ENCODE data around the gene KLHL42.

Gene KLHL42

DNA sequence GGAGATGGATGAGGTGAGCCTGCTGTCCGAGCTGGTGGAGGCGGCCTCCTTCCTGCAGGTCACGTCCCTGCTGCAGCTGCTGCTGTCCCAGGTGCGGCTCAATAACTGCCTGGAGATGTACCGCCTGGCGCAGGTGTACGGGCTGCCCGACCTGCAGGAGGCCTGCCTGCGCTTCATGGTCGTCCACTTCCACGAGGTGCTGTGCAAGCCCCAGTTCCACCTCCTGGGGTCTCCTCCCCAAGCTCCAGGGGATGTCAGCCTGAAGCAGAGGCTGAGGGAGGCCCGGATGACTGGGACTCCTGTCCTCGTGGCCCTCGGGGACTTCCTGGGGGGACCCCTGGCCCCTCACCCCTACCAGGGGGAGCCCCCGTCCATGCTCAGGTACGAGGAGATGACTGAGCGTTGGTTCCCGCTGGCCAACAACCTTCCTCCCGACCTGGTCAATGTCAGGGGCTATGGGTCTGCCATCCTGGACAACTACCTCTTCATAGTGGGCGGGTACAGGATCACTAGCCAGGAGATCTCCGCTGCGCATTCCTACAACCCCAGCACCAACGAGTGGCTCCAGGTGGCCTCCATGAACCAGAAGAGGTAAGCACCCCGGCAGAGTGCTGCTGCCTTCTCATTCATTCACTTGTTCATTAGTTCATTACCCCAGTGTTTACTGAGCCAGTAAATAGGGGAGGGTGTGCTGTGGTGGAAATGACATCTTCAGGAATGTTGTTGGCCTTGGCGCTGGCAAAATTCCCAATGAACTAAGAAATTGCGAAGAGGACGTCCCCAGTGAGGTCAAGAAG is 777 bp downstream of the KLHL42 start:
- DNase-seq (ENCODE audit: low read depth in 2 of 2) = no peak

- DNase-seq (ENCODE audit: low read depth in 2 of 2) = no peak
These were observed 1.6 kb downstream of the KLHL42 start for GRCh38 chr12:27781680-27782079.

DNA sequence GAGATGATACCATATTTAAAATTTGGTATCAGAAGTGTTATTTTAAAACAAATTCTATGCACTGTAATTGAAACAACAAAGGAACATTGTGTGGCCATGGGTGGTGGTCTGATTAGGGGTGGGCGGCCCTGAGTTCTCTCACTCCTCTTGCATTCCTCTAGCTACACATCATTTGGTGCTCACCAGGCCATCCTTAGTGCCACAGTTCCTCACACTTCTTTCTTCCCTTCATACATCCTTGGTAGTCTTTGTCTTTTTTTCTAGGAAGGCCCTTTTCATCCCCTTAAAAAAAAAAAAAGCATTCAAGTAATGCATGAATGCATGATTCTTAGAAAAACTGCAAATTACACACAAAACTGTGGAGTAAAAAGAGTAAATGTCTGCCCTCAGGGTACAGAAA is 2.4 kb downstream of the KLHL42 start:
- DNase-seq (ENCODE audit: low read depth in 2 of 2) = no peak

DNA sequence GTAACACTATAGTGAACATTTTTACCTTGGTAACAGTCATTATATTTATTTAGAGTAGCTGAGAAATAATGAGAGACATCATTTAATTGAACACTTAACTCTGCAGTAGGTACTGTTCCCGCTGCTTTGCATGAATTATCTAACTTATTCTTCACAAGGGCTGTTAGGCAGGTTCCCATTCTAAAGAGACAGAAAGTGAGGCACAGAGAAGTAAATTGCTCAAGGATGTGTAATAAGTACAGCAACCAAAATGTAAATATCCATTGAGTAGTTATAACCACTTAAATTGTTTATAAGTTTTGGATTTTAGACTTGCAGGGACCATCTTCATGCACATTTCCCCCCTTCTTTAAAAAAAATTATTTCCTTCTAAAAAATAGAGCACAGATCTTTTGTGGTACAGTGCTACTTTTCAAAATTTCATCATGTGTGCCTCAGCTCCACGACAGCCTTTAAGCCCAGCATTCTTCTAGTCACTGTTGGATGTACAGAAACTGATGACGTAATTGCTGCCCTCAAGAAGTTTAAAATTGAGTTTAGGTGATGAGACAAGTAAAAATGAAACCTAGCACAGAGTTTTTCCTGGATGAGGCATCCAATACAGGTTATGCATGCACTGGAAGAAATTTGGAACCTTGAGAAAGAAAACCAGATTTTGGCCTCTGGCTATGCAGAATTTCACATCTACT is 6.0 kb downstream of the KLHL42 start:
- no peak for DNase-seq (ENCODE audit: low read depth in 2 of 2)

DNA sequence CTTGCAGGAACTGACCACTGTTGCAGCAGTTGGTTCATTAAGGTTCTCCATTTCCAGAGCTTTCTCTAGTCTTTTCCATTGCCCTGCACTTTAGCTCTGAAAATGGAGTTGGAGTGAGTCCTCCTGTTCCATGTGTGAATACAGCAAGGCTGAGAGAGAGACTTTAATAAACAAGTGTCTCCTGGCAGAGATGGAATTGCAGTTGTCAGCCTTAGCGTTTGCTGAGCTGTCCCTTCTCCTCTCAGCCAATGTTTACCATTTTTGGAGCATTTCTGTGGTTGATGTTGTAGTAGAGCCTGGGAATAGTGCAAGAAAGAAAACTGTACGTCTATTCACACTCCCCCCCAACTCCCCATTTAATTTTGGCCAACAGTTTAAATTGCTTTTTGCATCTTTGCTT is 7.5 kb downstream of the KLHL42 start:
- DNase-seq (ENCODE audit: low read depth in 2 of 2) = no peak

GRCh38 chr12:27790179-27790578 is 10.1 kb downstream of the KLHL42 start:
- no peak for DNase-seq (ENCODE audit: low read depth in 2 of 2)

DNA sequence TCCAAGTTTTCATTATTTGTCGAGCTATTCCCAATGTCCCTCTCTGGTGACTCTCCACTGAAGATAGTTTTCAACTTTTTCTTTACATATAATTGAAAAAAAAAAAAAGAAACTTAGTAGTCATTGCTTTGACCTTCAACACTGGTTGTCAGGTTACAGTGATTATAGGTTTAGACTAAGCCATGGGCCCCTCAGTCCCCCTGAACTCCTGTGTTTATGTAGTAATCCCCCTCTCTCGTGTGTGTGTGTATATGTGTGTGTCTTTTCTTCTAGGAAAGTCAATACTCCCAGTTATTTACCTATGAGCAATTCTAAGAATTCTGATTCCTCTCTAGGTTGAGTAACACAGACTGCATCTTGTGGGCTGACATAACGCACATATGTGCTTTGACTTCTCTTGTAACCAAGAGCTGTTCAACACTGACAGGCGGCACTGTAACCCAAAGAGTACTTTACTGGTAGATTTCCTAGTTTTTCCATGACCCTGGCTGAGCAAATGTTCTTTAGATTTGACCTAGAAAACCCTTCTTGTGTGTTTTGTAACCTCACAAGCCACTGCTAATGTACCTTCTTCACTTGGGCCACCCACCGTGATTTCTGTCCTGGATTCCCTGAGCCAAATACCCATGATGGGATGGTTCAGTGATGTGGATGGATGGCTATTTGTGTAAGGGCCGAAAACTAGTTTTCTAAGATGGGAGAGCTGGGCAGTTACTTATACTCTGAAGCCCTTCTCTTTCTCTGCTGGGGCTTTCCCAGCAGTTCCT is 15.0 kb downstream of the KLHL42 start:
- DNase-seq (ENCODE audit: low read depth in 2 of 2) = no peak

DNA sequence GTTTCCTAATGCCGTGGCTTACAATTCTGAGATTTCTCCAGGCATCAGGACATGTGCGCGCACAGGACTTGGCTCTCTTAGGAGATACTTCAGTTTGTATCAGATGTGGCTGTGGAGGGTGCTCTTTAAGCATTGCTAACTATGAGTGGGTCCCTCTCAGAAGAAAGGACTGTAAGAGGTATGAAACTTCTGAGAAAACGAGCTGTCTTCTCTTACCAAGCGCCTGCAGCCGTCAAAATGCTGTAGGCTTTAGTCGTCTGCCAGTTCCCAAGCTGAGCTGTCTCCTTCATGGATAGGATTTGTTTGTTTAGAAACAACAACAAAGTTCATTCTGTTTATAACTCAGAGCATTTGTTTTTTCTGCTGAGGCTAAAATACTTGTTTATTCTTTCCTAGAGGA is 16.1 kb downstream of the KLHL42 start:
- DNase-seq (ENCODE audit: low read depth in 2 of 2) = no peak

- no peak for DNase-seq (ENCODE audit: low read depth in 2 of 2)
These were observed 17.4 kb downstream of the KLHL42 start for GRCh38 chr12:27797301-27798025.

- no peak for DNase-seq (ENCODE audit: low read depth in 2 of 2)
These were observed 20.8 kb downstream of the KLHL42 start for GRCh38 chr12:27800819-27801218.

DNA sequence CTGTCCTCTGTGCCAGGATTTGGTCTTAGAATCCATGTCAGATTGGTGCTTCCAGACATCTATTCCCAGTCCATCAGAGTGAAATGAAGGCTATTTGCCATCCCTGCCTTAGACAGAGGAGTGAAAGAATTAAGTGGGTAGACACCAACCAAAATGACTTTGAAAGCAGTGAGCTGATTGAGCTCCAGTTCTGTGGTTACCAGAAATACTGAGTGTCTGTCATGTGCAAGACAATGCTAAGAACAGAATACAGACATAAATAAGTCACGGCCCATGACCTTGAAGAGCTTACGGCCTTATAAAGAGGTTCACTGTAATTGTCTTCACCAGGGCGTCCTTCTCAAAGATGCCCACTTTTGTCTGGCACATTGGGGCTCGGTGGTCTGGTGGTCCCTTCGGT is 21.6 kb downstream of the KLHL42 start:
- DNase-seq (ENCODE audit: low read depth in 2 of 2) = no peak

DNA sequence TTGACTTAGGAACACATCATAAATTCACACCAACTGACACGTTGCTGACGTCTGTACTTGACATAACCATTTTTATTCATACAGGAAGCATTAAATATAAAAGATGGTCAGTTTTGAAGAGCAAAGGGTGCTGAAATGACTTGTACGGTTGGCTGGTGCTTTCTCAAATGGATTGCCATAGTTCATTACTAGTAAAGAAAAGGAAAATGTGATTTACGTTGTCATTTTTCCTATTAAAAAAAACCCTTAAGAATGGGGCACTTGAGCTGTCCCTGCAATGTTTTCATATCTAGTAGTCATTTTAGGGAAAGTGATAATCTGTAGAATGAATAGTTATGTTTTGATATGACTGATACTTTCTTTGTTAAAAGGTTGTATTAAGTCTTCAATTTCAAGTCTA is 22.5 kb downstream of the KLHL42 start:
- DNase-seq (ENCODE audit: low read depth in 2 of 2) = no peak

GRCh38 chr12:27802936-27803335 is 22.9 kb downstream of the KLHL42 start:
- DNase-seq (ENCODE audit: low read depth in 2 of 2) = no peak

DNA sequence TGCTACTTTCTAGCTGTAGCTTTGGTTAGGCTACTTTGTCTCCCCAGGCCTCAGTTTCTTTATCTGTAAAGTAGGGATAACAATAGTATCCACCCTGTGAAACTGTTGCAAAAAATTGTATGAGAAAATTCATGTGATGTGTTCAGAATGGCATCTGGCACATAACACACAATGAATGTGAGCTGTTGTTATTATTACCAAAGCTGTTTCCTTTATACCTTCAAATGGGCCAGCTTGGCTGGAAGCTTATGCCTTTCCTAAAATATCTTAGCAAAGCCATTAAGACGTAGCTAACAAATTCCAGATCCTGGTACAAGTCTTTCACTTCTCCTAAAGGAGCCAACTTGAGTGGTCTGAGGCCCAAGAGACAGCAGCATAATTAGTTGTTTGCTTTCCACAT is 25.2 kb downstream of the KLHL42 start:
- no peak for DNase-seq (ENCODE audit: low read depth in 2 of 2)

DNA sequence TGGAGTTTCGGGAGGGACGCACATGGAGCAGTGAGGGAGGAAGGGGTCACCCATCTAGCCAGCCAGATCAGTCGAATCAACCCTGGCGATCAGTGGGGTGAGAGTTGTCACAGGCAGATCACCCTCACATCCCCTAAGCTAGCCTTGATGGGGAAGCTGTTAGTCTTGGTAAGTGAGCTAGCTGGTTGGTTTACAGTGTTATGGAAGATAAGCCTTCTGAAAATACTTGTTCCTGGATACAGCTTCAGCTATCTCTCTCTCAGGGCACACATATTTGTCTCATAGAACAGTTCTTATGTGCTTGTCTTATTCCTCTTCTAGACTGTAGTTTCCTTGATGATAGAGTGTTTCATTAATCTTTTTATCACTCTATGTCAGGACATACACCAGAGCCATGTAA is 26.2 kb downstream of the KLHL42 start:
- DNase-seq (ENCODE audit: low read depth in 2 of 2) = no peak

DNA sequence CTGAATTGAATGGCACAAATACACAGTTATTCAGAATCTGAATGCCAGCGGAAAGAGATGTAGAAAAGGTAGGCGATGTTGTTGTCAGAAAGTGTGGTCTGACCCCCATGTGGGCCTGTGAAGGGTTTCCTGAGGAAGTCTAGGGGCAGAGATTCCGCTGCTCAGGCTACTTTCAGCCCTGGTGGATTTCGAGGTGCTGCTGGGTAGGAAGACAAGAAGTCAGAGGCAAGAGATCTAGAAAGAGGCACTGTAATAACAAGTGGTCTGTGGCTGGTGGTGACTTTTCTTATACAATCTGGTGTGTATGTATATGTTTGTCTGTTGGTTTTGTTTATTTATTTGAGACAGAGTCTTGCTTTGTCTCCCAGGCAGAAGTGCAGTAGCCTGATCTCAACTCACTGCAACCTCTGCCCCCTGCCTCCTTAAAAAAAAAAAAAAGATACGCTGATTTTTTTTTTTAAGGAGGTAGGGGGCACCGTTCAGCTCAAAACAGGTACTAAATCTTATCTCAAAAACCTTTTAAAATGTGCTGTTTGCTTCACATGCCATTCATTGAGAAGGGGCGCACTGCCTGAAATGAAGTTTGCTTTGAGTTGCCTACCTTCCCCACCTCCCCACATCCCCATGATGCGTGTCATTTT is 27.1 kb downstream of the KLHL42 start:
- DNase-seq (ENCODE audit: low read depth in 2 of 2) = no peak

- no peak for DNase-seq (ENCODE audit: low read depth in 2 of 2)
These were observed 28.8 kb downstream of the KLHL42 start for GRCh38 chr12:27808841-27809240.

GRCh38 chr12:27810756-27811155 is 30.7 kb downstream of the KLHL42 start:
- no peak for DNase-seq (ENCODE audit: low read depth in 2 of 2)

GRCh38 chr12:27812502-27812901 is 32.5 kb downstream of the KLHL42 start:
- no peak for DNase-seq (ENCODE audit: low read depth in 2 of 2)

DNA sequence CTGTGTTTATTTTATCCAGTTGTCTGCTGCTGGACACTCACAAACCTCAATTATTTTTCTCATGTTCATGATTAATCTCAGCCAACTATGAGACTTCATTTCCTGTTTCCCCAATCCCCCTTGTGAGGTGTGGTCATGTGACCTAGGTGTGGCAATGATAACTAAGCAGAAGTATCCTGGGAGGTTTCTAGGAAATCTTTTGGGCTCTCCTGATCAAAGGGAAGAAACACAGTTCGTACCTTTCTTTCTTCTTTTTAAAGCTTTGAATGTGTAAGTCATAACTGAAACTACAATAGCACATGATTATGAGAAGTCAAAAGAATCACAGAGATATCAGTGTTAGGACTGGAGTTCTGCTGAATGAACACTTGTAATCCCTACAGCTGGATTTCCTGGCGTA is 34.4 kb downstream of the KLHL42 start:
- no peak for DNase-seq (ENCODE audit: low read depth in 2 of 2)

- no peak for DNase-seq (ENCODE audit: low read depth in 2 of 2)
These were observed 35.0 kb downstream of the KLHL42 start for GRCh38 chr12:27814851-27815591.
